Measurements from ENCODE around the gene HES3.
A peak's percentile ranks its signal among the peaks of the same experiment; 100 is the strongest.

HES3 gene

GRCh38 chr1:6246497-6247467 lies 2.8 kb downstream of the HES3 start:
- DNase-seq (ENCODE audit: low spot score) = peak; percentile 41

- DNase-seq (ENCODE audit: low spot score) = no peak
These were observed 3.7 kb downstream of the HES3 start for GRCh38 chr1:6247651-6248050.

- no peak for DNase-seq (ENCODE audit: low spot score)
These were observed 4.3 kb downstream of the HES3 start for GRCh38 chr1:6248161-6248776.

GRCh38 chr1:6248932-6249738 lies 5.2 kb downstream of the HES3 start:
- DNase-seq (ENCODE audit: low spot score) = no peak

- DNase-seq (ENCODE audit: low spot score) = no peak
These were observed 6.0 kb downstream of the HES3 start for GRCh38 chr1:6249739-6250689.

GRCh38 chr1:6251233-6251632 lies 7.3 kb downstream of the HES3 start:
- no peak for DNase-seq (ENCODE audit: low spot score)

- no peak for DNase-seq (ENCODE audit: low spot score)
These were observed 7.8 kb downstream of the HES3 start for GRCh38 chr1:6251681-6252373.

- no peak for DNase-seq (ENCODE audit: low spot score)
These were observed 8.4 kb downstream of the HES3 start for GRCh38 chr1:6252374-6252710.

GRCh38 chr1:6253380-6253779 lies 9.4 kb downstream of the HES3 start:
- no peak for DNase-seq (ENCODE audit: low spot score)

GRCh38 chr1:6254691-6255090 lies 10.7 kb downstream of the HES3 start:
- DNase-seq (ENCODE audit: low spot score) = no peak

- no peak for DNase-seq (ENCODE audit: low spot score)
These were observed 12.7 kb downstream of the HES3 start for GRCh38 chr1:6256645-6257044.

- DNase-seq (ENCODE audit: low spot score) = no peak
These were observed 13.6 kb downstream of the HES3 start for GRCh38 chr1:6257541-6258069.

GRCh38 chr1:6258675-6259074 lies 14.7 kb downstream of the HES3 start:
- no peak for DNase-seq (ENCODE audit: low spot score)

GRCh38 chr1:6259491-6260362 lies 15.7 kb downstream of the HES3 start:
- DNase-seq (ENCODE audit: low spot score) = peak; percentile 29

- no peak for DNase-seq (ENCODE audit: low spot score)
These were observed 16.5 kb downstream of the HES3 start for GRCh38 chr1:6260433-6260934.

GRCh38 chr1:6260961-6261614 lies 17.1 kb downstream of the HES3 start, which contains the start of gene GPR153:
TSS of gene GPR153 (minus strand) at chr1:6261098. CDS start at chr1:6254905, 6,193 bp downstream.
- DNase-seq (ENCODE audit: low spot score) = no peak

- DNase-seq (ENCODE audit: low spot score) = no peak
These were observed 17.6 kb downstream of the HES3 start for GRCh38 chr1:6261615-6261995.

GRCh38 chr1:6262555-6263420 lies 18.8 kb downstream of the HES3 start:
- DNase-seq (ENCODE audit: low spot score) = no peak

Data from pons (tissue), 1 donor.